Measurements from ENCODE around the gene CFAP97D1.

- no peak for TF ChIP-seq ZBTB1 (tag by site-specific recombination; IDR thresholded peaks at IDR 0.05)
- no peak for TF ChIP-seq ZNF544 (tag by site-specific recombination; IDR thresholded peaks at IDR 0.05)
- TF ChIP-seq OSR2 (tag by site-specific recombination; IDR thresholded peaks at IDR 0.05), result no peak
- no peak for TF ChIP-seq CTCF (tag by site-specific recombination; IDR thresholded peaks at IDR 0.05)
- no peak for TF ChIP-seq ZNF112 (tag by site-specific recombination; IDR thresholded peaks at IDR 0.05)
- TF ChIP-seq ZNF274 (IDR thresholded peaks at IDR 0.05; ENCODE audit: low read length), result no peak
- TF ChIP-seq ZNF274 (tag by site-specific recombination; IDR thresholded peaks at IDR 0.05; ENCODE audit: borderline replicate concordance), result no peak
Observed at GRCh38 chr17:43800736-43801135, 20.5 kb downstream of the CFAP97D1 start.

Measured in HEK293 (cell line).